Omental fat pad (tissue), 4 donors: ENCODE measurements around the gene PAGR1. TPM values are rescaled to one million over a fixed set of nuclear protein-coding genes. Genes with fewer than 3 reads are reported as not detected.
A peak's percentile ranks its signal among the peaks of the same experiment; 100 is the strongest.
"Not testable (repeated sequence)": the region's sequence is repeated elsewhere in the genome, so short reads cannot be mapped to it uniquely, and the experiment has no call there.

Experiments
- ATAC-seq: fragments of 150-250 bp; one replicate; pipeline ENCODE4 v1.9.1; 2016; ENCODE audit warnings: mild to moderate bottlenecking, moderate library complexity; ENCODE audit not compliant: low FRiP score
- DNase-seq: peaks from one replicate; pipeline ENCODE4 v3.0.0-alpha.2; 2019; ENCODE audit warnings: low spot score
- CTCF ChIP-seq, 3 donors: fragments of 450-650 bp; IDR thresholded peaks; one replicate each; pipeline ENCODE4 v1.5.1; 2016 to 2017; ENCODE audit warnings: antibody characterized with exemption in 3 of 3, mild to moderate bottlenecking in 3 of 3, moderate library complexity in 2 of 3
- total RNA-seq, 4 donors: library from RNA; depleted of rRNA; stranded (reverse); fragments of >200 nt; gene quantifications; one replicate each; pipeline ENCODE4 v1.1.0, GENCODE V29; 2016

The PAGR1 gene
- total RNA-seq, result 10 to 100 TPM; 15.6 to 32.9 (median 20.6) TPM

GRCh38 chr16:29815793-29816693 lies at the start of gene PAGR1:
PAGR1 (plus strand) TSS chr16:29816152; CDS start chr16:29816526, 374 bp downstream.
- DNase-seq (peak; percentile 86), ATAC-seq (peak; percentile 82)
- TF ChIP-seq CTCF (IDR thresholded peaks at IDR 0.05), result peak in 2 of 3 donors; percentile 67 to 70

DNA sequence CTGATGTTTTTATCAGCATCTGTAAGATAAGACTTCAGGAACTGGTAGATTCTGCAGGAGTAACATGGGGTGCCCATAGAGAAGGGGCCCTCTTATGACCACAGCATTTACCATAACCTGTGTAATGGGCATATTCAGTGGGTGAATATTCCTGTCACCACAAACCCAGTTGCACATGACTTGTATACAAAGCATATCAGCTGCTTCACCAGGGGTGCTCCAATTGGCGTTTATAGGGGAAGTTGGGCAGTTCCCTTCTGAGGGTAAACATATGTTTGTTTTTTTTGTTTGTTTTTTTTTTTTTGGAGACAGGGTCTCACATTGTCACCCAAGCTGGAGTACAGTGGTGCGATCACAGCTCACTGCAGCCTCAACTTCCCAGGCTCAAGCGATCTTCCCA lies 49.4 kb upstream of the PAGR1 start:
- no peak for TF ChIP-seq CTCF (IDR thresholded peaks at IDR 0.05)
- DNase-seq, result no peak
- ATAC-seq, result no peak

DNA sequence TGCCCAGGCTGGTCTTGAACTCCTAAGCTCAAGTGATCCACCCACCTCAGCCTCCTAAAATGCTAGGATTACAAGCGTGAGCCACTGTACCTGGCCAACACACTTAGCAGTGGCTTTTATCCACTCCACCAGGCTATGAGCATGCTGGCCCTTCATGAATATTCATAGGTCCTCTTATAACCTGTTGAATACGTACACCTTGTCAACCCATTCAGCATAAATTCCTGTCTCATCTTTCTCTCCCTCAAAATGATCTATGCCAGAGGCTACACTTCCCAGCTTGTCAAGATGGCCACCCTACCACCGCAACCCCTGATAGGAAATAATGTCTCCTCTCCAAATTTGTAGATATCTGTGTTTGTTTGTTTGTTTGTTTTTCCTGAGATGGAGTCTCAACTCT lies 48.9 kb upstream of the PAGR1 start:
- no peak for TF ChIP-seq CTCF (IDR thresholded peaks at IDR 0.05)
- DNase-seq, result no peak
- ATAC-seq, result no peak

DNA sequence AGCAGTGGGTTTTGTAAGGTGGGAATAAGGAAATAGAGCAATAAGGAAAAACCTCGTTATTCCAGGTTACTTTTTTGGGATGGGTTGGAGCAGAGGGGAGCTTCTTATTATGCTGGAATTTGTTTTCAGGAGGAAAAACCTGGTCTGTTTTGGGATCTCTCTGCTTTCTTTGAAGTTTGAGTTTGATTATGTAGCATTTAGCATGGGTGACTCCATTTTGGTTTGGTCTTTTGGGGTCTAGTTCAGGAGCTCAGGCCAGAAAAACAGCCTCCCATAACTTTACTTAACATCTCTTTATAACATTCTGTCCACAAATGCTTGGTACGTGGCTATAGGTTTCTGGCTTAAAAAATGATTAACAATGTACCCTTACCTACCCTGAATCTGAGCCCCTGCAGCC lies 46.4 kb upstream of the PAGR1 start:
- no peak for DNase-seq
- TF ChIP-seq CTCF (IDR thresholded peaks at IDR 0.05), result no peak
- ATAC-seq, result no peak

DNA sequence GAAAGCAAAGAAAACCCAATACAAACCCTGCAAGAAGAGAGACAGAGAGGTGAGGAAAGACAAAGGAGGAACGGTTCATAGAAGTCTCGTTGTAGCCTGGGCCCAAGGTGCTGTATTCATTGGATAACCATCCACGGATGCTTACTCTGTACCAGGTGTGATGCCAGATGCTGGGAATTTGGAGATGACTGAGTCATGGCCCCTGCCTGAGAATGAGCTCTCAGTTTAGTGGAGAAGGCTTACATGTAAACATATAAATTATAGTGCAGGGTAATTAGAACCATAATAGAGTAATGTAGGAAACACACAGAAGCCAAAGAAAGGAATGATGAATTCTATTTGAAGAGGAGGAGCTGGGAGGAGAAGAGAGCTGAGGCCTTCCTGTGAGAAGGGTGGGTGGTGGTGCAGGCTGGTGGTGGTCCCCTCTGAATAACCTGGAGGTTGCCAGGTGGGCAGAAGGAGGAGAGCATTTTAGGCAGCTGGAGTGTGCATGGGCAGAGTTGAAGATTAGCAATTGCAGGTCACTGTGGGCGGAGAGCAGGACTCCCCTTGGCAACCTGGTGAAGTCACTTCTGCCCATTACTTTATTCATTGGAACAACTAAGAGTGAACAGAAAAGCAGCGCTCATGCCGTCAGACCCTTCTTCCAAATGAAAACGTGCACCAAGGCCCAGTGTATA lies 45.6 kb upstream of the PAGR1 start:
- no peak for TF ChIP-seq CTCF (IDR thresholded peaks at IDR 0.05)
- DNase-seq, result no peak
- ATAC-seq, result no peak

- not testable (repeated sequence) for DNase-seq, ATAC-seq
Measured at GRCh38 chr16:29772330-29772729, 43.6 kb upstream of the PAGR1 start.

- DNase-seq, result no peak
- no peak for TF ChIP-seq CTCF (IDR thresholded peaks at IDR 0.05)
- ATAC-seq, result no peak
Measured at GRCh38 chr16:29774730-29775129, 41.2 kb upstream of the PAGR1 start.
